NCI-H460 (cell line): Measurements from ENCODE around the gene DLG1. TPM values are rescaled to one million over a fixed set of nuclear protein-coding genes. Genes with fewer than 3 reads are reported as not detected.

Source experiments
- DNase-seq: peaks from one replicate; pipeline ENCODE4 v3.0.0-alpha.2; 2016; ENCODE audit warnings: low read depth; ENCODE audit errors: extremely low read depth
- polyA plus RNA-seq: library from polyadenylated mRNA; depleted of rRNA; stranded (reverse); fragments of >200 nt; gene quantifications from 2 replicates; pipeline ENCODE4 v1.2.3, GENCODE V29; 2014; cell fraction: nucleus; rRNA removed
- total RNA-seq: library from RNA; depleted of rRNA; stranded (reverse); fragments of >200 nt; shearing (Covaris generic); gene quantifications from 2 replicates; pipeline ENCODE4 v1.2.3, GENCODE V29; 2014; rRNA removed

DLG1 gene
- total RNA-seq, result 38.5 and 45.1 TPM in 2 replicates
- 44.4 and 71.3 TPM in 2 replicates for polyA plus RNA-seq

- peak; percentile 79 for DNase-seq
These were observed at the start of gene DLG1 for GRCh38 chr3:197298341-197298944. Gene DLG1, minus strand, starts transcription at chr3:197298612. Its CDS starts 1,408 bp downstream, at chr3:197297204.

GRCh38 chr3:197348014-197348413 is 49.6 kb upstream of the DLG1 start:
- DNase-seq, result no peak

GRCh38 chr3:197345390-197345789 is 47.0 kb upstream of the DLG1 start:
- DNase-seq, result no peak

- no peak for DNase-seq
These were observed 46.3 kb upstream of the DLG1 start for GRCh38 chr3:197344582-197345318.

GRCh38 chr3:197343656-197344408 is 45.4 kb upstream of the DLG1 start:
- DNase-seq, result no peak

GRCh38 chr3:197343111-197343510 is 44.7 kb upstream of the DLG1 start:
- no peak for DNase-seq

- DNase-seq, result no peak
These were observed 42.1 kb upstream of the DLG1 start for GRCh38 chr3:197340521-197340871.

- no peak for DNase-seq
These were observed 41.6 kb upstream of the DLG1 start for GRCh38 chr3:197339841-197340520.

- DNase-seq, result no peak
These were observed 40.2 kb upstream of the DLG1 start for GRCh38 chr3:197338586-197338985.

GRCh38 chr3:197337656-197338055 is 39.2 kb upstream of the DLG1 start:
- DNase-seq, result no peak

GRCh38 chr3:197337214-197337613 is 38.8 kb upstream of the DLG1 start:
- DNase-seq, result no peak

GRCh38 chr3:197336348-197336747 is 37.9 kb upstream of the DLG1 start:
- DNase-seq, result no peak

GRCh38 chr3:197335428-197336132 is 37.2 kb upstream of the DLG1 start:
- DNase-seq, result no peak

GRCh38 chr3:197333901-197334639 is 35.7 kb upstream of the DLG1 start:
- no peak for DNase-seq

- DNase-seq, result no peak
These were observed 32.7 kb upstream of the DLG1 start for GRCh38 chr3:197331131-197331530.

GRCh38 chr3:197329382-197329781 is 31.0 kb upstream of the DLG1 start:
- DNase-seq, result no peak

GRCh38 chr3:197328198-197328597 is 29.8 kb upstream of the DLG1 start:
- no peak for DNase-seq

- DNase-seq, result no peak
These were observed 29.3 kb upstream of the DLG1 start for GRCh38 chr3:197327701-197328100.

- DNase-seq, result no peak
These were observed 27.4 kb upstream of the DLG1 start for GRCh38 chr3:197325773-197326172.

- DNase-seq, result no peak
These were observed 23.7 kb upstream of the DLG1 start for GRCh38 chr3:197322149-197322548.
